GM12872 (cell line): ENCODE data around the gene AKAP10.

Experiments used
- CTCF ChIP-seq: IDR thresholded peaks from 3 replicates; pipeline ENCODE4 v1.5.1; 2011; ENCODE audit warnings: low read depth, mild to moderate bottlenecking, low read length, moderate library complexity; ENCODE audit not compliant: insufficient read depth

Gene AKAP10

GRCh38 chr17:19940722-19941464 is 36.7 kb downstream of the AKAP10 start:
- no peak for TF ChIP-seq CTCF

- TF ChIP-seq CTCF: no peak
Measured at GRCh38 chr17:19939993-19940721, 37.5 kb downstream of the AKAP10 start.

DNA sequence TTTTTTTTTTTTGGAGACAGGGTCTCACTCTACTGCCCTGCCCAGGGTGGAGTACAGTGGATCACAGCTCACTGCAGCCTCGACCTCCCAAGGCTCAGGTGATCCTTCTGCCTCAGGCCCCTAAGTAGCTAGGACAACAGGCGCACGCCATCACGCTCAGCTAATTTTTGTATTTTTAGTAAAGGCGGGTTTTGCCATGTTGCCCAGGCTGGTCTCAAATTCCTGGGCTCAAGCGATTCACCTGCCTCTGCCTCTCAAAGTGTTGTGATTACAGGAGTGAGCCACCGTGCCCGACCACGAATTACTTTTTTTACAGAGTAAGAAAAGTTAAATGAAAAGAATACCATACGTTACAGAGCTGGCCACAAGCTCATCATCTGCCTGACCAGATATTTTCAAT is 38.9 kb downstream of the AKAP10 start:
- TF ChIP-seq CTCF: no peak

- no peak for TF ChIP-seq CTCF
Measured at GRCh38 chr17:19937522-19937921, 40.1 kb downstream of the AKAP10 start.

- TF ChIP-seq CTCF: no peak
Measured at GRCh38 chr17:19935169-19935568, 42.5 kb downstream of the AKAP10 start.

DNA sequence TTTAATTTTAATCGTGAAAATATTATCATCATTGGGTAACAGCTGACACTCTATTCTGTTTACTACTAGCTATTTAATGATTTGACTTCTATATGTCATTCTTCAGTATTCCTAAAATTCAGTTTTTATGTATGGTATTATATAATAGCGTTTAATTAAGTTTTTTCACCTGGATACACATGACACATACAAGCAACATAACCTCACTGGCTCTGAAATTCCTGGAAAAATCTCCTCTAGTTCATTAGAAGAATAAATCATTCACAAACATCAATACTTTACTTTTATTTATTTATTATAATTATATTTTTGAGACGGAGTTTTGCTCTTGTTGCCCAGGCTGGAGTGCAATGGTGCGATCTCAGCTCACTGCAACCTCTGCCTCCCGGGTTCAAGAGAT is 44.0 kb downstream of the AKAP10 start:
- TF ChIP-seq CTCF: no peak

- TF ChIP-seq CTCF: no peak
Measured at GRCh38 chr17:19933221-19933620, 44.4 kb downstream of the AKAP10 start.
